B cell (primary cell): ENCODE measurements around the gene TENM3. TPM values are rescaled to one million over a fixed set of nuclear protein-coding genes. Genes with fewer than 3 reads are reported as not detected.

Experiments
- ATAC-seq: fragments of 200-7000 bp; cut with Tn5 transposase; one replicate; pipeline ENCODE4 v1.10.0; 2021; ENCODE audit warnings: low read depth, mild to moderate bottlenecking, moderate number of reproducible peaks, moderate library complexity
- CTCF ChIA-PET: fragments of 350-600 bp; sonication (Branson Sonifier 250); formaldehyde crosslinking; loops from one replicate; lab custom pipeline; 2021; ENCODE audit warnings: antibody characterized with exemption, inconsistent platforms; lab: Charles Lee
- POLR2A ChIA-PET: fragments of 350-600 bp; sonication (Branson Sonifier 250); formaldehyde crosslinking; loops from one replicate; lab custom pipeline; 2021; ENCODE audit warnings: antibody characterized with exemption; lab: Charles Lee
- DNase-seq: peaks from one replicate; pipeline ENCODE4 v3.0.0; 2013
- H2AFZ ChIP-seq: 2 replicates; pipeline ENCODE4 v1.6.1; 2012; ENCODE audit warnings: mild to moderate bottlenecking, low read depth, low read length; ENCODE audit not compliant: insufficient read depth, poor library complexity, severe bottlenecking
- H3K27ac ChIP-seq, 2 donors: 1 replicate in 1 of 2; 2 replicates in 1 of 2; pipeline ENCODE4 v1.5.1; 2012 to 2013; ENCODE audit warnings: low read length in 2 of 2, mild to moderate bottlenecking in 2 of 2, moderate library complexity in 1 of 2
- H3K27me3 ChIP-seq, 4 experiments: fragments of 200-600 bp in 1 of 4; sonication (generic) in 1 of 4; replicated peaks in 1 of 4; 1 replicate in 2 of 4; 2 replicates in 2 of 4; pipeline versions ENCODE4 v1.6.1 to v1.7.0; 2013 to 2016; ENCODE audit warnings: low read length in 3 of 4, mild to moderate bottlenecking in 2 of 4, mixed read lengths in 1 of 4, moderate library complexity in 1 of 4; ENCODE audit not compliant: insufficient read depth in 4 of 4, control insufficient read depth in 3 of 4; ENCODE audit errors: control extremely low read depth in 1 of 4
- H3K36me3 ChIP-seq, 2 experiments: replicated peaks in 1 of 2; 1 replicate in 1 of 2; 2 replicates in 1 of 2; pipeline versions ENCODE4 v1.6.1 to v1.7.1; 2013; ENCODE audit warnings: low read length in 1 of 2; ENCODE audit not compliant: insufficient read depth in 2 of 2, control insufficient read depth in 1 of 2; ENCODE audit errors: control extremely low read depth in 1 of 2, extremely low read depth in 1 of 2
- H3K4me1 ChIP-seq, 2 donors: fragments of 200-600 bp in 1 of 2; sonication (generic) in 1 of 2; 1 replicate in 1 of 2; 2 replicates in 1 of 2; pipeline versions ENCODE4 v1.5.1 to v1.6.1; 2013 to 2017; ENCODE audit warnings: low read length in 2 of 2; ENCODE audit not compliant: control insufficient read depth in 2 of 2, insufficient read depth in 2 of 2
- H3K4me2 ChIP-seq: replicated peaks from 2 replicates; pipeline ENCODE3; 2012; ENCODE audit warnings: mild to moderate bottlenecking, low read depth, low read length; ENCODE audit not compliant: poor library complexity, severe bottlenecking
- H3K4me3 ChIP-seq, 5 experiments: fragments of 200-600 bp in 1 of 5; sonication (generic) in 1 of 5; 1 replicate in 3 of 5; 2 replicates in 2 of 5; pipeline versions ENCODE4 v1.5.1 to v1.7.0; 2011 to 2016; ENCODE audit warnings: low read length in 4 of 5, mild to moderate bottlenecking in 4 of 5, low read depth in 2 of 5, control low read depth in 1 of 5, moderate library complexity in 1 of 5; ENCODE audit not compliant: insufficient read depth in 1 of 5; ENCODE audit errors: control extremely low read depth in 1 of 5, extremely low read depth in 1 of 5
- H3K79me2 ChIP-seq: fragments of 200-600 bp; sonication (generic); one replicate; pipeline ENCODE4 v1.6.0; 2016; ENCODE audit warnings: low read length; ENCODE audit not compliant: control insufficient read depth, insufficient read depth
- H3K9ac ChIP-seq: fragments of 200-600 bp; sonication (generic); 2 replicates; pipeline ENCODE4 v1.6.1; 2017; ENCODE audit warnings: mild to moderate bottlenecking, low read length, moderate library complexity
- H3K9me3 ChIP-seq, 3 donors: one replicate each; pipeline versions ENCODE4 v1.6.1 to v1.7.1; 2013; ENCODE audit warnings: low read length in 2 of 3; ENCODE audit not compliant: control insufficient read depth in 2 of 3, insufficient read depth in 1 of 3; ENCODE audit errors: control extremely low read depth in 1 of 3
- H4K20me1 ChIP-seq: 2 replicates; pipeline ENCODE4 v1.6.0; 2012; ENCODE audit warnings: mild to moderate bottlenecking, low read length; ENCODE audit not compliant: insufficient read depth, control insufficient read depth, poor library complexity, severe bottlenecking
- H3K27ac Mint-ChIP-seq: one replicate; pipeline ENCODE4 v1.8.0; 2021; ENCODE audit warnings: mixed read lengths
- H3K27me3 Mint-ChIP-seq: one replicate; pipeline ENCODE4 v1.8.0; 2021; ENCODE audit warnings: mixed read lengths
- H3K4me1 Mint-ChIP-seq: one replicate; pipeline ENCODE4 v1.8.0; 2021; ENCODE audit warnings: mixed read lengths
- H3K4me3 Mint-ChIP-seq: one replicate; pipeline ENCODE4 v1.8.0; 2021; ENCODE audit warnings: mixed read lengths
- H3K9me3 Mint-ChIP-seq: one replicate; pipeline ENCODE4 v1.8.0; 2022; ENCODE audit warnings: mixed read lengths; ENCODE audit not compliant: insufficient read depth
- CTCF ChIP-seq: fragments of 200-600 bp; IDR thresholded peaks from one replicate; pipeline ENCODE4 v1.8.0; 2022; ENCODE audit warnings: antibody characterized with exemption, mild to moderate bottlenecking
- EZH2 ChIP-seq: IDR thresholded peaks from 2 replicates; pipeline ENCODE4 v1.6.1; 2012; ENCODE audit warnings: borderline replicate concordance, low read depth, mild to moderate bottlenecking, moderate library complexity, low read length; ENCODE audit not compliant: insufficient read depth, poor library complexity, severe bottlenecking
- WGBS: methylation state at CpG from one replicate; pipeline ENCODE4 v1.1.5; 2013; ENCODE audit warnings: missing lambda C conversion rate; ENCODE audit not compliant: insufficient coverage; 5-methylcytosine and 5-hydroxymethylcytosine counted together
- intact Hi-C: fragments of 100-400 bp; cut with micrococcal nuclease; formaldehyde crosslinking; loops from one replicate; pipeline ENCODE4 v1.10.0; 2022
- polyA plus RNA-seq: library from polyadenylated mRNA; depleted of rRNA; stranded (reverse); fragments of >200 nt; gene quantifications from 2 replicates; pipeline ENCODE4 v1.2.3, GENCODE V29; 2012
- total RNA-seq, 2 donors: library from RNA; stranded (reverse); fragments of 120-200 nt in 1 of 2; gene quantifications; 1 replicate in 1 of 2; 2 replicates in 1 of 2; pipeline versions ENCODE4 v1.2.3 to v1.2.4, GENCODE V29; 2013 to 2022

Gene TENM3
- total and polyA plus RNA-seq, 2 donors (not counting 1 experiment from before 2014, with no cell fraction given), result not detected

DNA sequence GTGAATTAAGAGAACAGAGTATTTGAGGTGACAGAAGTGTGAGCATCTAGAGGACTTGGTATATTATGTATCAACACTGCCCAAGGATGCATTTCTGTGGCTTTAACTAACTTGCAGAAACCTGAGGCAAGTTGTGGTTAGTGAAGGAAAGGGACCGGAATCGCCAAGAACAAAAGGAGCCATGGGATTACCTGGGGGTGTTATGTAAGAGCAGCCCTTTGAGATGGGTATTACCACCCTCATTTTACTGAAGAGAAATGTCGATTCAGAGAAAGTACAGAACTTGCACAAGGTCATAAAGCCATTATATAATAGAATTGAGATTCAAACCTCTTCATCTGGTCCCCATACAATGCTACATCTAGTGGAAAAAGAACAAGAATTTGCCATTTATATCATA lies 14.3 kb downstream of the TENM3 start:
- Histone ChIP-seq H3K9me3 (no peaks in the 10 kb centered on the region), H3K9ac (no peak overlapping the region), H3K4me3 (no peak overlapping the region), H3K36me3 (no peaks in the 10 kb centered on the region), H3K27me3 (no peaks in the 10 kb centered on the region), H3K4me1 (no peaks in the 10 kb centered on the region), H4K20me1 (no peaks in the 10 kb centered on the region), H2AFZ (no peak overlapping the region), H3K27ac (no peak overlapping the region), H3K4me2 (no peak overlapping the region), H3K79me2 (no peaks in the 10 kb centered on the region)
- no peak overlapping the region for H3K27ac Mint-ChIP-seq
- intact Hi-C loops, result no loop called here
- ChIA-PET POLR2A (no interaction called here), CTCF (no interaction called here)
- H3K4me3 Mint-ChIP-seq, result no peak overlapping the region
- DNase-seq (no peak), ATAC-seq (no peak)
- TF ChIP-seq EZH2 (no peak), CTCF (no peak)
- H3K4me1 Mint-ChIP-seq, result no peaks in the 10 kb centered on the region
- WGBS, result 70% methylated on average over 2 of the region's 3 CpGs
- no peaks in the 10 kb centered on the region for H3K27me3 Mint-ChIP-seq
- peaks cover 4% of the 10 kb centered on the region for H3K9me3 Mint-ChIP-seq

- intact Hi-C loops, result no loop called here
- no peak overlapping the region for H3K27ac Mint-ChIP-seq
- no peaks in the 10 kb centered on the region for H3K27me3 ChIP-seq
Observed at GRCh38 chr4:182258441-182259000, 15.3 kb downstream of the TENM3 start.

More at GRCh38 chr4:182258441-182259000, 15.3 kb downstream of the TENM3 start:
- ChIA-PET CTCF (no interaction called here), POLR2A (no interaction called here)
- Mint-ChIP-seq H3K27me3 (no peaks in the 10 kb centered on the region), H3K9me3 (peaks cover 4% of the 10 kb centered on the region), H3K4me3 (no peak overlapping the region), H3K4me1 (no peaks in the 10 kb centered on the region)
- WGBS, result no CpG with 5 or more reads among the region's 4 CpGs
- no peak for ATAC-seq
- no peak for TF ChIP-seq EZH2
- no peak for TF ChIP-seq CTCF
- Histone ChIP-seq H3K79me2 (no peaks in the 10 kb centered on the region), H3K27ac (no peak overlapping the region), H2AFZ (no peak overlapping the region), H3K4me3 (no peak overlapping the region), H4K20me1 (no peaks in the 10 kb centered on the region), H3K36me3 (no peaks in the 10 kb centered on the region), H3K4me2 (no peak overlapping the region), H3K9ac (no peak overlapping the region), H3K9me3 (no peaks in the 10 kb centered on the region), H3K4me1 (no peaks in the 10 kb centered on the region)
- no peak for DNase-seq
